Ishikawa (cell line): ENCODE results near the gene ZBTB20.

Source experiments
- CEBPB ChIP-seq: IDR thresholded peaks from 2 replicates; pipeline ENCODE4 v1.6.1; 2012
- EGR1 ChIP-seq: IDR thresholded peaks from 2 replicates; pipeline ENCODE4 v1.6.1; 2012
- MAX ChIP-seq: IDR thresholded peaks from 2 replicates; pipeline ENCODE4 v1.6.1; 2012
- RAD21 ChIP-seq: IDR thresholded peaks from 2 replicates; pipeline ENCODE4 v1.6.1; 2012; ENCODE audit warnings: low read depth
- TAF1 ChIP-seq: IDR thresholded peaks from 2 replicates; pipeline ENCODE4 v1.6.1; 2012; ENCODE audit warnings: low read depth, mild to moderate bottlenecking
- TCF12 ChIP-seq: IDR thresholded peaks from 2 replicates; pipeline ENCODE4 v1.6.1; 2012; ENCODE audit warnings: low read depth
- TF ChIP-seq, protein P1 (sequence below): IDR thresholded peaks from 2 replicates; pipeline ENCODE4 v1.6.1; 2012; ENCODE audit warnings: low read depth, mild to moderate bottlenecking

- TF ChIP-seq TCF12, result no peak
- TF ChIP-seq, protein P1, sequence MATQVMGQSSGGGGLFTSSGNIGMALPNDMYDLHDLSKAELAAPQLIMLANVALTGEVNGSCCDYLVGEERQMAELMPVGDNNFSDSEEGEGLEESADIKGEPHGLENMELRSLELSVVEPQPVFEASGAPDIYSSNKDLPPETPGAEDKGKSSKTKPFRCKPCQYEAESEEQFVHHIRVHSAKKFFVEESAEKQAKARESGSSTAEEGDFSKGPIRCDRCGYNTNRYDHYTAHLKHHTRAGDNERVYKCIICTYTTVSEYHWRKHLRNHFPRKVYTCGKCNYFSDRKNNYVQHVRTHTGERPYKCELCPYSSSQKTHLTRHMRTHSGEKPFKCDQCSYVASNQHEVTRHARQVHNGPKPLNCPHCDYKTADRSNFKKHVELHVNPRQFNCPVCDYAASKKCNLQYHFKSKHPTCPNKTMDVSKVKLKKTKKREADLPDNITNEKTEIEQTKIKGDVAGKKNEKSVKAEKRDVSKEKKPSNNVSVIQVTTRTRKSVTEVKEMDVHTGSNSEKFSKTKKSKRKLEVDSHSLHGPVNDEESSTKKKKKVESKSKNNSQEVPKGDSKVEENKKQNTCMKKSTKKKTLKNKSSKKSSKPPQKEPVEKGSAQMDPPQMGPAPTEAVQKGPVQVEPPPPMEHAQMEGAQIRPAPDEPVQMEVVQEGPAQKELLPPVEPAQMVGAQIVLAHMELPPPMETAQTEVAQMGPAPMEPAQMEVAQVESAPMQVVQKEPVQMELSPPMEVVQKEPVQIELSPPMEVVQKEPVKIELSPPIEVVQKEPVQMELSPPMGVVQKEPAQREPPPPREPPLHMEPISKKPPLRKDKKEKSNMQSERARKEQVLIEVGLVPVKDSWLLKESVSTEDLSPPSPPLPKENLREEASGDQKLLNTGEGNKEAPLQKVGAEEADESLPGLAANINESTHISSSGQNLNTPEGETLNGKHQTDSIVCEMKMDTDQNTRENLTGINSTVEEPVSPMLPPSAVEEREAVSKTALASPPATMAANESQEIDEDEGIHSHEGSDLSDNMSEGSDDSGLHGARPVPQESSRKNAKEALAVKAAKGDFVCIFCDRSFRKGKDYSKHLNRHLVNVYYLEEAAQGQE, result no peak
- TF ChIP-seq EGR1, result no peak
- no peak for TF ChIP-seq RAD21
- no peak for TF ChIP-seq MAX
- TF ChIP-seq CEBPB, result no peak
- no peak for TF ChIP-seq TAF1
These were observed 294.1 kb downstream of the ZBTB20 start for GRCh38 chr3:114852966-114853365.
